ENCODE data around the gene PLCD3. TPM values are rescaled to one million over a fixed set of nuclear protein-coding genes. Genes with fewer than 3 reads are reported as not detected.
A peak's percentile ranks its signal among the peaks of the same experiment; 100 is the strongest.

Gene PLCD3
- total and polyA plus RNA-seq, 9 of the 15 experiments (the other 6 are each of a cell fraction or from before 2014, with no cell fraction given): 0.20 to 22.6 (median 7.5) TPM

- TF ChIP-seq EHMT2 (IDR thresholded peaks at IDR 0.05) (no peak), MEF2A (IDR thresholded peaks at IDR 0.05; ENCODE audit: control insufficient read depth, low read depth, low read length) (no peak), ZNF444 (CRISPR knock-in tag; IDR thresholded peaks at IDR 0.05) (no peak), WHSC1 (IDR thresholded peaks at IDR 0.05; ENCODE audit: low read length) (no peak)
These were observed at the start of gene PLCD3 (continued) for GRCh38 chr17:45132320-45132571.

- Histone ChIP-seq H4K20me1 (replicated peaks; ENCODE audit: control insufficient read depth, insufficient read depth, low read length) (no peaks in the 10 kb centered on the region), H3K4me1 (replicated peaks in 1 of 2; ENCODE audit: control insufficient read depth in 2 of 2, insufficient read depth in 2 of 2, low read length in 2 of 2) (peaks cover 0 to 8% of the 10 kb centered on the region in 2 experiments; a peak in 2 of 5 replicates), H3K9me1 (ENCODE audit: control insufficient read depth, insufficient read depth, low read length) (no peaks in the 10 kb centered on the region), H2AFZ (ENCODE audit: low read depth, low read length) (0 out of 2 replicates have a peak overlapping the region, but pooled peaks have one; percentile 4), H3K27me3 (ENCODE audit: control insufficient read depth in 2 of 2, insufficient read depth in 2 of 2, low read length in 2 of 2) (no peaks in the 10 kb centered on the region), H3K36me3 (ENCODE audit: control insufficient read depth, insufficient read depth, low read length) (no peaks in the 10 kb centered on the region), H3K27ac (ENCODE audit: extremely low read depth, low read depth, low read length) (no peak overlapping the region), H3K4me2 (ENCODE audit: insufficient read depth, low read length) (no peak overlapping the region), H3K9ac (ENCODE audit: insufficient read depth in 1 of 2, low read depth in 2 of 2, low read length in 2 of 2) (peak overlapping the region in 1 of 2 experiments; percentile 68; a peak in 1 of 4 replicates), H3K79me2 (ENCODE audit: control insufficient read depth, insufficient read depth, low read length) (no peaks in the 10 kb centered on the region), H3K9me3 (replicated peaks; ENCODE audit: control insufficient read depth, insufficient read depth, low read depth, low read length) (no peaks in the 10 kb centered on the region), H3K4me3 (no peak overlapping the region)
- no TSS peak for BruUV-seq (replicated peaks)
- in situ Hi-C loops (cut with MboI) (no loop called here), intact Hi-C loops (cut with micrococcal nuclease) (no loop called here)
- ATAC-seq: no peak; the same call in 2 of the 3 replicates
- DNase-seq (ENCODE audit: extremely low read depth in 1 of 4, low spot score in 3 of 4): peak in 1 of 4 experiments; percentile 3
- 40% methylated on average over 5 of the region's 7 CpGs for WGBS (ENCODE audit: insufficient coverage, low coverage, missing lambda C conversion rate)
- POLR2A ChIA-PET: interaction anchor here (0.6 kb wide), 1 partner anchor 11 kb away, joined by 3 read pairs; no protein-coding TSS in a partner anchor
- TF ChIP-seq SPI1 (IDR thresholded peaks at IDR 0.05; ENCODE audit: borderline replicate concordance, low read depth, low read length) (peak; percentile 63; the same call in 1 of the 2 replicates), BRF1 (IDR thresholded peaks at IDR 0.05; ENCODE audit: borderline replicate concordance, extremely low read depth, insufficient read length) (no peak)
- CTCF ChIA-PET (ENCODE audit: low intra/inter-chr PET ratio): no interaction called here
- no peak for FAIRE-seq
These were observed 45.2 kb upstream of the PLCD3 start for GRCh38 chr17:45177563-45177962.

Data from K562 (cell line).